Common myeloid progenitor, CD34-positive (primary cell): ENCODE measurements around the gene PPP6R3.
"Not testable (repeated sequence)": the region's sequence is repeated elsewhere in the genome, so short reads cannot be mapped to it uniquely, and the experiment has no call there.

Experiments used
- CTCF ChIA-PET: fragments of 350-600 bp; sonication (Branson Sonifier 250); formaldehyde crosslinking; loops from one replicate; lab custom pipeline; 2021; ENCODE audit warnings: antibody characterized with exemption; lab: Charles Lee
- POLR2A ChIA-PET: fragments of 350-600 bp; sonication (Branson Sonifier 250); formaldehyde crosslinking; loops from one replicate; lab custom pipeline; 2021; ENCODE audit warnings: antibody characterized with exemption; lab: Charles Lee
- DNase-seq, 3 donors: peaks; one replicate each; pipeline versions ENCODE4 v3.0.0 to v3.0.0-alpha.2; 2013
- H3K27ac ChIP-seq, 2 experiments: 1 replicate in 1 of 2; 2 replicates in 1 of 2; pipeline ENCODE4 v1.7.0; 2013; ENCODE audit warnings: inconsistent platforms in 2 of 2, low read length in 2 of 2, mild to moderate bottlenecking in 2 of 2, low read depth in 1 of 2, moderate library complexity in 1 of 2; ENCODE audit not compliant: severe bottlenecking in 2 of 2, insufficient read depth in 1 of 2, poor library complexity in 1 of 2
- H3K27me3 ChIP-seq, 5 experiments: replicated peaks in 2 of 5; 1 replicate in 3 of 5; 2 replicates in 2 of 5; pipeline versions ENCODE4 v1.6.1 to v1.7.0; 2013; ENCODE audit warnings: low read length in 4 of 5, mild to moderate bottlenecking in 2 of 5, moderate library complexity in 2 of 5, inconsistent platforms in 1 of 5; ENCODE audit not compliant: insufficient read depth in 5 of 5, control insufficient read depth in 4 of 5
- H3K36me3 ChIP-seq, 4 experiments: 1 replicate in 2 of 4; 2 replicates in 2 of 4; pipeline versions ENCODE4 v1.6.1 to v1.7.0; 2013; ENCODE audit warnings: low read length in 3 of 4, control low read depth in 1 of 4, mild to moderate bottlenecking in 1 of 4; ENCODE audit not compliant: control insufficient read depth in 4 of 4, insufficient read depth in 4 of 4
- H3K4me1 ChIP-seq, 4 experiments: 1 replicate in 3 of 4; 2 replicates in 1 of 4; pipeline versions ENCODE4 v1.6.1 to v1.7.1; 2013; ENCODE audit warnings: low read length in 3 of 4, mild to moderate bottlenecking in 3 of 4, control low read depth in 1 of 4, inconsistent platforms in 1 of 4, moderate library complexity in 1 of 4; ENCODE audit not compliant: control insufficient read depth in 4 of 4, insufficient read depth in 4 of 4; ENCODE audit errors: control extremely low read depth in 1 of 4
- H3K4me3 ChIP-seq, 7 experiments: 1 replicate in 4 of 7; 2 replicates in 3 of 7; pipeline versions ENCODE4 v1.5.1 to v1.7.0; 2013; ENCODE audit warnings: mild to moderate bottlenecking in 7 of 7, low read length in 6 of 7, moderate library complexity in 6 of 7, inconsistent platforms in 2 of 7, low read depth in 2 of 7, control low read depth in 1 of 7; ENCODE audit not compliant: insufficient read depth in 4 of 7, control insufficient read depth in 1 of 7; ENCODE audit errors: extremely low read depth in 1 of 7
- H3K9me3 ChIP-seq, 5 experiments: 1 replicate in 4 of 5; 2 replicates in 1 of 5; pipeline versions ENCODE4 v1.6.1 to v1.7.1; 2013; ENCODE audit warnings: low read length in 4 of 5, mild to moderate bottlenecking in 2 of 5, inconsistent platforms in 1 of 5, low read depth in 1 of 5, moderate library complexity in 1 of 5; ENCODE audit not compliant: control insufficient read depth in 4 of 5, insufficient read depth in 2 of 5; ENCODE audit errors: control extremely low read depth in 1 of 5
- WGBS: methylation state at CpG from one replicate; pipeline ENCODE4 v1.1.5; 2013; ENCODE audit not compliant: insufficient coverage; 5-methylcytosine and 5-hydroxymethylcytosine counted together

The PPP6R3 gene

DNA sequence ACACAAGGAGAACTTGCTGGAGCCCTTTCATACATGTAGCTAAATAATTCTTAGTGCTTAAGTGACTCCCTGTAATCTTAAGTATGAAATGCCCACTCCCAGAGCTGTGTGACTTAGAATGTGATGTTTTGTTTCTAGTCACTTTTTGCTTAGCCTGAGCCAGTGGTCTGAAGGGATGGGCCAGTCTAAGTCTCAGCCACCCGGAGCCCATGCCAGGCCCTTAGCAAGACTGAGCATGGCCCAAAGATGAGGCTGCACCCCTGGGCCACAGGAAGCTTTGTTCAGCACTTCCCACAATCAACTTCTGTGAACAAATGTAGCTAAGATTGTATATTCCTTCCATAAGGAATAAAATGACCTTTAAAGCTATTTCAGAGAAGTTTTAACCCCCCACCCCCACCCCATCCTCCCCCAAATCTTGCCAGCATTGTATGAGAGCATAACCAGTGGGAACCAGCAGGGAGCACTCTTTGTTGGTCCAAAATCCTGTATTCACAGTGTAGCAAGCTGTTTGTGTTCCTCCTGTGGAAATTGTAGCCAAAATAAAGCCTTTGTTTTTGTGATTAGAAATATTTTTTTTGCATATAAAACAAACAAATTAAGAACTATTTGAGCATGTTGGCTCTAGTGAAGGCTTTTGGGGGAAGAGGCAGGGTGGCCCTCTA lies 150.0 kb downstream of the PPP6R3 start:
- peaks cover 30 to 86% (median 63%) of the 10 kb centered on the region in 4 experiments for H3K36me3 ChIP-seq
- no peaks in the 10 kb centered on the region for H3K4me1 ChIP-seq
- CTCF ChIA-PET: interaction anchor here (0.9 to 1.5 kb wide), 4 partner anchors 10 to 478 kb away, joined by 3 to 4 read pairs (median 3); no protein-coding TSS in a partner anchor
- no peak overlapping the region for H3K4me3 ChIP-seq
- H3K27ac ChIP-seq: no peak overlapping the region
- POLR2A ChIA-PET: no interaction called here
- no peaks in the 10 kb centered on the region for H3K27me3 ChIP-seq
- peak; percentile 23 to 43 (median 42) for DNase-seq
- 88% methylated on average over 1 of the region's 1 CpG for WGBS
- H3K9me3 ChIP-seq: peaks cover 0 to under 1% (median 0%) of the 10 kb centered on the region in 5 experiments

DNA sequence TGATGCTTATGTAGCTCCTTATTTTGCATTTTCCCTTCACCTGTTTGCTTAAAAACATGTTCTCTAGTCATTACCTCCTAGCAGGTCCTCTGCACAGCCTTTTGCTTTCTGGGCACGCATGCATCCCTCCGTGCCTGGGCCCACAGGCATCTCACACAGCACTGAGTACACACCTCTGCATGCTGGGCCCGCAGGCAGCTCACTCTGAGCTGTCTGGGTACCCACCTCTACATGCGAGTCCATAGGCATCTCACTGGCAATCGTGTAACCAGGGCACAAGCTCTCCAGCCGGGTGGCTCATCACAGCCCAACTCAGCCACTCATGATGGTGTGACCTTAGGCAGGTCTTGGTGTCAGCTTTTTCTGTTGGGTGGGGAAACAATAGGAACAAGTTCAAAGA lies 155.1 kb downstream of the PPP6R3 start:
- Histone ChIP-seq H3K4me1 (no peaks in the 10 kb centered on the region), H3K36me3 (peaks cover 18 to 50% (median 43%) of the 10 kb centered on the region in 4 experiments), H3K9me3 (no peaks in the 10 kb centered on the region), H3K4me3 (no peak overlapping the region), H3K27me3 (no peaks in the 10 kb centered on the region), H3K27ac (no peak overlapping the region)
- ChIA-PET CTCF (no interaction called here), POLR2A (no interaction called here)
- no peak for DNase-seq
- WGBS: 94% methylated on average over 6 of the region's 6 CpGs

DNA sequence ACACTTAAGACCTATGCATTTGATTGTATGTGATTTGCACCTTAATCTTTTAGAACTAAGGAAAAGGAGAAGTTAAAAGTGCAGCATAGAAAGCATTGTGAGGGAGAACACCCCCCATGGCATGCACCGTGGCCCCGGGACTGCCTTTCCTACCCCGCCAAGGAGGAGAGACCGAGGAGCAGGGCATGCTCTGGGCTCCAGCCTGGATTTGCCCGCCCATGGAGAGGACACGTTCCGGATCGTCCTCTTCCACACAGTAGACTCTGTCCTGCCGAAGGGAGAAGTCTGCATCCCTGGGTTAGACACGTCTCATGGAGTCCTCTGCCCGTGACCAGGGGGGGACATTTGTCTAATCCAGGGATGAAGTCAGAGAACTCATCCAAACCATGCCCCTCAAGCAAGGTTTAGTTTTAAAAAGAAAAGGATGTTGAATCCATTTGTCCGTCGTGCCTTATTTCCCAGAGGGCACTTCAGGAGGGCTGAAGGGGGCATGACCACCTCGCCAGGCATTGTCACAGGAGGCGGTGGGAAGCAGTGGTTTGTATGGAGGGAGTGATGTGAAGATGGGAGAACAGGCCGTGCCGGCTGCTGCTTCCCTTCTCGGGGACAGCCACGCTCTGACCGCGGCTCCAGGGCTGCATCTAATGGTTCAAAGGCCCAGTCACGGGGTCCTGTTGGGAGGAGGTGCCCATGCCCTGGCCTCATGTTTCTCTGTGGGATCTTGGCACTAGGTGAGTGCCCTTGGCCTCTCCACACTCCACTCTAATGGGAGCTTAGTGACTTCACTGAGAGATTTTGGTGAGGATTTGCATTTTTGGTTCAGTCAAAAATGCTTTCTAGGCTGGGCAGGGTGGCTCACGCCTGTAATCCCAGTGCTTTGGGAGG lies 157.6 kb downstream of the PPP6R3 start:
- POLR2A ChIA-PET: no interaction called here
- CTCF ChIA-PET: no interaction called here
- Histone ChIP-seq H3K4me3 (no peak overlapping the region), H3K27ac (no peak overlapping the region), H3K9me3 (no peaks in the 10 kb centered on the region), H3K36me3 (peaks cover 6 to 25% (median 22%) of the 10 kb centered on the region in 4 experiments), H3K4me1 (no peaks in the 10 kb centered on the region), H3K27me3 (no peaks in the 10 kb centered on the region)
- 96% methylated on average over 23 of the region's 23 CpGs for WGBS
- DNase-seq: no peak

DNA sequence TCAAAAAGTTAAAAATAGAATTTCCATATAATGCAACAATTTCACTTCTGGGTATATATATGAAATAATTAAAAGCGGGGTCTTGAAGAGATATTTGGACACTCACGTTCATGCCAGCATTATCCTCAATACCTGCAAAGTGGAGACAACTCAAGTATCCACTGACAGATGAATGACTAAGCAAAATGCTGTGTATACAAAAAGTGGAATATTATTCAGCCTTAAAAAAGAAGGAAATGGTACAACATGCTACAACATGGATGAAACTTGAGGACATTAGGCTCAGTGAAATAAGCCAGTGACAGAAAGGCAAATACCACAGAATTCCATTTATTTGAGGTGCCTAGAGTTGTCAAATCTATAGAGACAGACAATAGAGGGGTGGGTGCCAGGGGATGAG lies 161.3 kb downstream of the PPP6R3 start:
- H3K27me3 ChIP-seq: no peaks in the 10 kb centered on the region
- H3K27ac ChIP-seq: no peak overlapping the region
- no CpG with 5 or more reads among the region's 2 CpGs for WGBS
- H3K9me3 ChIP-seq: no peaks in the 10 kb centered on the region
- POLR2A ChIA-PET: no interaction called here
- CTCF ChIA-PET: no interaction called here
- no peaks in the 10 kb centered on the region for H3K4me1 ChIP-seq
- H3K36me3 ChIP-seq: no peaks in the 10 kb centered on the region
- no peak for DNase-seq
- H3K4me3 ChIP-seq: no peak overlapping the region

DNA sequence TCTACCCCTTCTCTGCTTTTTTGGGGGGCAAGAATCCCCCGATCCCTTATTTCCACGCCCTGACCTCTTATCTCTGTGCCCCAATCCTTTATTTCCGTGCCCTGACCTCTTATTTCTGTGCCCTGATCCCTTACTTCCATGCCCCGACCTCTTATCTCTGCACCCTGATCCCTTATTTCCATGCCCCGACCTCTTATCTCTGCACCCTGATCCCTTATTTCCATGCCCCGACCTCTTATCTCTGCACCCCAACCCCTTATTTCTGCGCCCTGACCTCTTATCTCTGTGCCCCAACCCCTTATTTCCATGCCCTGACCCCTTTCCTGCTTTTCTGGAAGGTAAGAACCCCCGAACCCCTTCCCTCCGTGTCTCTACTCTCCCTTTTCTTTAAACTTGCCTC lies 163.2 kb downstream of the PPP6R3 start:
- H3K36me3 ChIP-seq, H3K27ac ChIP-seq, CTCF ChIA-PET, DNase-seq, H3K4me1 ChIP-seq, POLR2A ChIA-PET, H3K9me3 ChIP-seq, H3K27me3 ChIP-seq, H3K4me3 ChIP-seq: not testable (repeated sequence)
- 96% methylated on average over 7 of the region's 9 CpGs for WGBS

DNA sequence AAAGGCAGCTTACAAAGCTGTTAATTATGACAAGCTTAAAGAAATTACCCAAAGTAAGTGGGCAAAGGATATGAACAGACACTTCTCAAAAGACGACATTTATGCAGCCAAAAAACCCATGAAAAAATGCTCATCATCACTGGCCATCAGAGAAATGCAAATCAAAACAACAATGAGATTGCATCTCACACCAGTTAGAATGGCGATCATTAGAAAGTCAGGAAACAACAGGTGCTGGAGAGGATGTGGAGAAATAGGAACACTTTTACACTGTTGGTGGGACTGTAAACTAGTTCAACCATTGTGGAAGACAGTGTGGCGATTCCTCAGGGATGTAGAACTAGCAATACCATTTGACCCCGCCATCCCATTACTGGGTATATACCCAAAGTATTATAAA lies 164.5 kb downstream of the PPP6R3 start:
- H3K9me3 ChIP-seq, DNase-seq, CTCF ChIA-PET, H3K27me3 ChIP-seq, H3K4me1 ChIP-seq, H3K4me3 ChIP-seq, POLR2A ChIA-PET, H3K27ac ChIP-seq, H3K36me3 ChIP-seq: not testable (repeated sequence)
- WGBS: no CpG with 5 or more reads among the region's 4 CpGs

DNA sequence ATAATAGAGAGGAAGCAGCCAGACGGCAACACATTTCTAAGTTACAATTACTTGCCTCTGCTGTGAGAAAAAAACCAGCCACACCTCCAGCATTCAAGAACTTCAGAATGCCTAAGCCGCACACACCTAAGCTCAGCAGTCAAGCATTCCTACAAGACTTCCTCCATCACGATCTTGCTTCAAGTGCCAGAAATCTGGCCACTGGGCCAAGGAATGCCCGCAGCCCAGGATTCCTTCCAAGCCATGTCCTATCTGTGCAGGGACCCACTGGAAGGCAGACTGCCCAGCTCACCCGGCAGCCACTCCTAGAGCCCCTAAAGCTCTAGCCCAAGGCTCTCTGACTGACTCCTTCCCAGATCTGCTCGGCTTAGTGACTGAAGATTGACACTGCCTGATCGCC lies 165.7 kb downstream of the PPP6R3 start:
- H3K27me3 ChIP-seq, DNase-seq, H3K27ac ChIP-seq, H3K36me3 ChIP-seq, H3K4me1 ChIP-seq, H3K4me3 ChIP-seq, H3K9me3 ChIP-seq, POLR2A ChIA-PET: not testable (repeated sequence)
- CTCF ChIA-PET: interaction anchor here (1.0 kb wide), 1 partner anchor 21 kb away, joined by 3 read pairs; no protein-coding TSS in a partner anchor
- 100% methylated on average over 5 of the region's 7 CpGs for WGBS
